Fibroblast of skin of abdomen (primary cell): ENCODE results near the gene BEST1.

Experiments used
- DNase-seq: peaks from one replicate; pipeline ENCODE4 v3.0.0-alpha.2; 2013

The BEST1 gene

GRCh38 chr11:61916737-61917333, 33.3 kb upstream of the BEST1 start:
- no peak for DNase-seq

- DNase-seq = peak; percentile 52
Observed at GRCh38 chr11:61917334-61918109, 32.6 kb upstream of the BEST1 start, which contains the start of gene RAB3IL1. Gene RAB3IL1 (minus strand): TSS chr11:61917566. CDS start chr11:61917367, 199 bp downstream.

DNA sequence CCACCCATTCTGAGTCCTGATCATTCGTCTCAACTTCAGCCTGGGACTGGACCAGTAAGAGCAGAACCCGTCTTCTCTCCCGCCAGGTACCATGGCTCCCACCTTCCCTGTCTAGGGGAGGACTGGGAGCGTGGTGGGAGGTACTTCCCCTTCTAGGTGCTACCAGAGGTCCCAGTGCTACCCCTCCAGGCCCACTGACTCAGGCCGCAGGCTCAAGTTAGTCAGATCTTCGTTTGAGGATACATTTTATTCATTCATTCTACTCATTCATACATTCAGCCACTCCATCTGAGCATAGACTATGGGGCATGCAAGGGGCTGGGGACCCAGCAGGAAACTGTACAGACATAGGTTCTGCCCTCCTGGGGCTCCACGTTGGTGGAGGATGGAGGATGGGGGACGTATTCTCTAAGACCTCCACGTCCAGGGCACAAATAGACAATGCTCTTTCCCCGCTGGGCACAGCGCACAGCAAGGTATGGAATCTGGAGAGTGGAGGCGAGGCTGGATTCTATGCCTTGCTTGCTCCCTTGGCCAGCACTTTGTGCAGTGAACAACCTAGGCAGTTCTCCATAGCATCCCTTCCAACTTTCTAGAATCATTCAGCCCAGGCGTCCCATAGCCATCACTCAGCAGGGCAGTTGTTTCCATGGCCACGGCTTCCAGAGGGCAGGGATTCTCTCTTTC, 31.8 kb upstream of the BEST1 start:
- DNase-seq = no peak

DNA sequence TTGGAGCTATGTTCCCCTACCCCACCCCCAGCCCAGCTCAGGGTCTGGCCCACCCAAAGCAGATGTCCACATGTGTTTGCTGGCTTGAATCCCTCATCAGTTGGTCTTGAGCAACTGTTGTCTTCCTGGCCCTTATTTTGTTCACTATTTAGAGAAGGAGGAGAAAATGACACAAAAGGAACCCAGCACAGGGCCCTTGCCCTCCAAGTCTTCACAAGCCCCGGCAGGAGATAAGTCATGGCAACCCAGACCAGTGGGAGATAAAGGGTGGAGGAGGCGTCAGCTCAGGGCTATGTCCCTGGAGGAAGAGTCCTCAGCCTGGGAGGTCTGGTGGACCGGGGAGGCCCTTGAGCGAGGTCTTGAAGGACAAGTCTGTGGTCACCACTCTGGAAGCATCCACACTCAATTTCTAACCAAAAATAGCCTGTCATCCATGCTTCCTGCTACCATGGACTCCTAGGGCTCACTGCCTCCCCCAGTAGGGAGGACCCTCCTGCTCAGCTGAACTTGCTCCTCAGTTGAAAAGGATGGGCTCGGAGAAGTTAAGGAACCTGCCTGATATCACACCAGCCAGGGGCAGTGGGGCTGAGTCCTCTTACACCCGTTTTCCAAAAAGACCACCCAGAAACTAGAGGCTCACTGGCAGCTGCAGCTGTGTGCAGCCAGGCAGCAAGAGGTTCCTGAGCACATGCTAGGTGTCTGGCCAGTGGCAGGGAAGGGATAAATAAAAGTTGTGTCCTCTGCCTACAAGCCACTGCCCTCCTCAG, 31.0 kb upstream of the BEST1 start:
- DNase-seq = no peak

GRCh38 chr11:61919705-61920631, 30.2 kb upstream of the BEST1 start:
- no peak for DNase-seq

GRCh38 chr11:61921446-61921845, 28.7 kb upstream of the BEST1 start:
- no peak for DNase-seq

DNA sequence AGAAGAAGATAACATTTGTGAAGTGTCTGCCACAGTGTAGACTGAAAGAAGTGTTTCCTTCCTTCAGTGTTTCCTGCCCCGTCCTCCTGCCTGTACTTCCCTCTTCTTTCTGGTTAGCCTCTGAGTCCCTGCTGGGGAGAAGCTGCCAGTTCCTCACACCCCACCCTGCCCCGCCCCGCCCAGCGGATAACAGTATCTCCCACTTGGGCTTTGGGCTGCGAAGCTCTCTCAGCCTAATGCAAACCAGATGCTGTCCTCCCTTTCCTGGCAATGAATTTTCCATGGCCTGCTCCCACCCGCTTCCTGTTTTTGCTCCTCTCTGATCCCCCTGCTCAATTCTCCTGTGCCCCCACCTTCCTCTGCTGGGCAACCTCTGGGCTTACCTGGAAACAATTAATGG, 27.6 kb upstream of the BEST1 start:
- peak; percentile 86 for DNase-seq

- peak; percentile 57 for DNase-seq
Observed at GRCh38 chr11:61923166-61924063, 26.7 kb upstream of the BEST1 start.

- DNase-seq = no peak
Observed at GRCh38 chr11:61924064-61924455, 26.1 kb upstream of the BEST1 start.

- no peak for DNase-seq
Observed at GRCh38 chr11:61925736-61926135, 24.4 kb upstream of the BEST1 start.

DNA sequence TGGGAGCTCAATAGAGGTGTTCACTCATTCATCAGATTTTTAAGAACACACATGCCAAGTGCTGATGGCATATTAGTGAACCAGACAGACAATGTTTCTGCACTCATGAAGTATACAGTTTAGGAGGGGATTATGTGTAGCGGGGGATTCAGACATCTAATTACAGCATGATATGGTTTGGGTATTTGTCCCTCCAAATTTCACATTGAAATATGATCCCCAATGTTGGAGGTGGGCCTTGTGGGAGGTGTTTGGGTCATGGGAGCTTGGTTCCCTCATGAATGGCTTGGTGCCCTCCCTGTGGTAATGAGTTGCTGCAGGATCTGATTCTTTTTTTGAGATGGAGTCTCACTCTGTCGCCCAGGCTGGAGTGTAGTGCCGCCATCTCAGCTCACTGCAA, 23.9 kb upstream of the BEST1 start:
- no peak for DNase-seq

DNA sequence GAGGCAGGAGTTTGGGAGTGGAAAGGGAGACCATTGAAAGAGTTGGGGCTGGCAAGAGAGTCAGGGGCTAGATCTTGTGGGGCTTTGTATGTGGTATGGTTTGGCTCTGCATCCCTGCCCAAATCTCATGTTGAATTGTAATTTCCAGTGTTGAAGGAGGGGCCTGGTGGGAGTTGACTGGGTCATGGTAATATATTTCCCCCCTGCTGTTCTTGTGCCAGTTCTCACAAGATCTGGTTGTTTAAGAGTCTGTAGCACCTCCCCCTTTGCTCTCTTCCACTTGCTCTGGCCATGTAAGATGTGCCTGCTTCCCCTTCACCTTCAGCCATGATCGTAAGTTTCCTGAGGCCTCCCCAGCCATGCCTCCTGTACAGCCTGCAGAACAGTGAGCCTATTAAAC, 22.6 kb upstream of the BEST1 start:
- DNase-seq = no peak

DNA sequence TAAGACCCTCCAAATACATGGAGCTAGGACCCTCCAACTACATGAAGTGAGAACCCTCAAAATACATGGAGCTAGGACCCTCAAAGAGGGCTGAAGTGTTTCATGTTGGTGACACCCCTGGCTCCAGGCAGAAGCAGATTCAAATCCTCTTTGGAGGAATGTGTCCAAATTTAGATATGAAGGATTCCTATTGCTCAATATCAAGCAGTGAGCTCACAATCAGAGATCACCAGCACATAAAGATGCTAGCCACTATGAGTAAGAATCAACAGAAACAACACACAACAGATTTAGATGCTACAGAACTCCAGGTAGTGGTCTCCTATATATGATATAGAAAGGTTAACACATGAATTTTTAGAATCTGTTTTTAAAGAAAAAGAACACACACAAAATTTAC, 21.5 kb upstream of the BEST1 start:
- no peak for DNase-seq

- DNase-seq = no peak
Observed at GRCh38 chr11:61930933-61931332, 19.2 kb upstream of the BEST1 start.

- no peak for DNase-seq
Observed at GRCh38 chr11:61935861-61936260, 14.3 kb upstream of the BEST1 start.

- no peak for DNase-seq
Observed at GRCh38 chr11:61940466-61940865, 9.7 kb upstream of the BEST1 start.

- DNase-seq = no peak
Observed at GRCh38 chr11:61945191-61945590, 5.0 kb upstream of the BEST1 start.

DNA sequence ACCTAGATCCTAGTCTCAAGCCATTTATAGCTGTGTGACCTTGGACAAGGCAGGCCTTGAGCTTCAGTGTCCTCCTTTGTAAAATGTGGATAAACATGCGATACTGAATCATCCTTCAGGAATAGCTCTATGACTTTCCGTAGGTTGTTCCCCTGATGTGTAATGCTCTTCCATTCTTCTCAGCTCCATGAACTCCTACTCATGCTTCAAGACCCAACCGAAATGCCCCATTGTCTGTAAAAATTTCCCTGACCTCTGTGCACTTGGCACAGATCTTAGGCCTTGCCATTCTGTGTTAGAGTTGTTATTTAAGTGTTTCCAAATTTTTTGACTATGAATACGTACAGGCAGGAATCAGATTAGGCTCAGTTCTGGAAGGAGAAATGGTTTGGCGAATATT, 3.3 kb upstream of the BEST1 start:
- no peak for DNase-seq

DNA sequence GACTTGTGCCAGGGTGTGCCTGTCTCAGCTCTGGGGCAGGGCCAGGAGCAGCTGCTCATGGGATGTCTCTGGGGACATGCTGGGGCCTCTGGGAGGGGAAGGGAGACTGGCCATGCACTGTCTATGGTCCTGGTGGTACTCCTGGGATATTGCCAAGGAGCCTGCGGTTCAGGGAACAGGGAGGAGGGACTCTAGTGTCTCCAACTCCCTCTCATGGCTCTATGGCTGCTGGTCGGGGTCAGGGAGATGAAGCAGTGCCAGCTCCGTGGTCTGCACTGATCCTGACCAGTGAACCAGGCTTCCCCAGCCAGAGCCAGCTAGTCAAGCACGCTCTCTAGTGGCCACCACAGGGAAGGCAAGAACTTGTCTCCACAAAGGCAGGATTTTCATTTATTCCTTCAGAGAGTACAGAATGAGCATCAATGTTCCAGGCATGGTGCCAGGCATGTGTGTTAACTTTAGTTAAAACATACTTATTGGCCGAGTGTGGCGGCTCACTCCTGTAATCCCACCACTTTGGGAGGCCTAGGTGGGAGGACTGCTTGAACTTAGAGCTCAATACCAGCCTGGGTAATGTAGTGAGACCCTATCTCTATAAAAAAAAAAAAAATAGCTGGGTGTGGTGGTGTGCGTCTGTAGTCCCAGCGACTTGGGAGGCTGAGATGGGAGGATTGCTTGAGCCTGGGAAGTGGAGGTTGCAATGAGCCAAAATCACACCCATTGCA, 2.5 kb upstream of the BEST1 start:
- peak; percentile 90 for DNase-seq

GRCh38 chr11:61948505-61948904, 1.6 kb upstream of the BEST1 start:
- DNase-seq = no peak
